22Rv1 (cell line): Measurements from ENCODE around the gene UBE4B.

Experiments used
- ZFX ChIP-seq: fragments of 450-650 bp; IDR thresholded peaks from 2 replicates; pipeline ENCODE4 v1.6.1; 2017; ENCODE audit warnings: antibody characterized with exemption, borderline replicate concordance
- TF ChIP-seq, protein P1 (sequence below): fragments of 450-650 bp; IDR thresholded peaks from 2 replicates; pipeline ENCODE4 v1.5.1; 2017; ENCODE audit warnings: mild to moderate bottlenecking

DNA sequence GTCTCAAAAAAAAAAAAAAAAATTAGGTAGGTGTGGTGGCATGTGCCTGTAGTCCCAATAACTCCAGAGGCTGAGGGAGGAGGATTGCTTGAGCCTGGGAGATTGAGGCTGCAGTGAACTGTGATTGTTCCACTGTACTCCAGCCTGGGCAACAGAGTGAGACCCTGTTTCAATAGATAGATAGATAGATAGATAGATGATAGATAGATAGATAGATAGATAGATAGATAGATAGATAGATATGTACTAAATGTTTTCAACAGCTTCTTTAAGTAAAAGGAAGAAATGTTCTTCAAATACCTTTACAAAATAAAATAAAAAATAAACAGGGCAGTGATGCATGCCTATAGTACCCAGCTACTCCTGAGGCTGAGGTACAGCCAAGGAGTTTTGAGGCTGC lies 187.4 kb downstream of the UBE4B start:
- TF ChIP-seq, protein P1, sequence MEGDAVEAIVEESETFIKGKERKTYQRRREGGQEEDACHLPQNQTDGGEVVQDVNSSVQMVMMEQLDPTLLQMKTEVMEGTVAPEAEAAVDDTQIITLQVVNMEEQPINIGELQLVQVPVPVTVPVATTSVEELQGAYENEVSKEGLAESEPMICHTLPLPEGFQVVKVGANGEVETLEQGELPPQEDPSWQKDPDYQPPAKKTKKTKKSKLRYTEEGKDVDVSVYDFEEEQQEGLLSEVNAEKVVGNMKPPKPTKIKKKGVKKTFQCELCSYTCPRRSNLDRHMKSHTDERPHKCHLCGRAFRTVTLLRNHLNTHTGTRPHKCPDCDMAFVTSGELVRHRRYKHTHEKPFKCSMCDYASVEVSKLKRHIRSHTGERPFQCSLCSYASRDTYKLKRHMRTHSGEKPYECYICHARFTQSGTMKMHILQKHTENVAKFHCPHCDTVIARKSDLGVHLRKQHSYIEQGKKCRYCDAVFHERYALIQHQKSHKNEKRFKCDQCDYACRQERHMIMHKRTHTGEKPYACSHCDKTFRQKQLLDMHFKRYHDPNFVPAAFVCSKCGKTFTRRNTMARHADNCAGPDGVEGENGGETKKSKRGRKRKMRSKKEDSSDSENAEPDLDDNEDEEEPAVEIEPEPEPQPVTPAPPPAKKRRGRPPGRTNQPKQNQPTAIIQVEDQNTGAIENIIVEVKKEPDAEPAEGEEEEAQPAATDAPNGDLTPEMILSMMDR = no peak
- TF ChIP-seq ZFX = no peak
